OCI-LY3 (cell line): ENCODE measurements around the gene PRPF31.

Experiments used
- H2AFZ ChIP-seq: fragments of 200-600, 300-600 bp; shearing (Covaris generic); 2 replicates; pipeline ENCODE4 v1.6.0; 2014; ENCODE audit warnings: antibody characterized with exemption, low read depth, low read length
- H3K27ac ChIP-seq: fragments of 200-600, 300-600 bp; sonication (generic); 2 replicates; pipeline ENCODE4 v1.5.1; 2014; ENCODE audit warnings: mild to moderate bottlenecking, low read length, moderate library complexity, mixed read lengths
- H3K27me3 ChIP-seq: fragments of 200-600, 300-600 bp; sonication (generic); 2 replicates; pipeline ENCODE4 v1.6.1; 2014; ENCODE audit warnings: low read depth, low read length, mixed read lengths
- H3K36me3 ChIP-seq: fragments of 200-600, 300-600 bp; sonication (generic); replicated peaks from 2 replicates; pipeline ENCODE3; 2014; ENCODE audit warnings: low read depth, low read length, mixed read lengths
- H3K4me1 ChIP-seq: fragments of 300-600, 200-600 bp; sonication (generic); 2 replicates; pipeline ENCODE4 v1.6.1; 2014; ENCODE audit warnings: low read length, mixed read lengths
- H3K4me2 ChIP-seq: fragments of 200-600, 300-600 bp; sonication (generic); 2 replicates; pipeline ENCODE4 v1.6.1; 2014; ENCODE audit warnings: low read length, mixed read lengths
- H3K4me3 ChIP-seq: fragments of 300-600, 200-600 bp; sonication (generic); 2 replicates; pipeline ENCODE4 v1.5.1; 2014; ENCODE audit warnings: antibody characterized with exemption, mild to moderate bottlenecking, low read length, moderate library complexity
- H3K79me2 ChIP-seq: fragments of 300-600, 200-600 bp; shearing (Covaris generic); 2 replicates; pipeline ENCODE4 v1.6.1; 2014; ENCODE audit warnings: mild to moderate bottlenecking, low read length, mixed read lengths
- H3K9ac ChIP-seq: fragments of 300-600, 200-600 bp; shearing (Covaris generic); 2 replicates; pipeline ENCODE4 v1.6.0; 2014; ENCODE audit warnings: mild to moderate bottlenecking, low read length, moderate library complexity
- H3K9me3 ChIP-seq: fragments of 200-600, 300-600 bp; shearing (Covaris generic); 2 replicates; pipeline ENCODE4 v1.6.1; 2014; ENCODE audit warnings: low read length, mixed read lengths; ENCODE audit not compliant: insufficient read depth
- H4K20me1 ChIP-seq: fragments of 200-600, 300-600 bp; sonication (generic); 2 replicates; pipeline ENCODE4 v1.6.1; 2016; ENCODE audit warnings: low read length, mixed read lengths; ENCODE audit not compliant: insufficient read depth
- EZH2phosphoT487 ChIP-seq: fragments of 200-600 bp; shearing (Covaris generic); IDR thresholded peaks from 2 replicates; pipeline ENCODE4 v1.6.1; 2018; ENCODE audit warnings: antibody characterized with exemption, mixed run types, low read depth
- TF ChIP-seq, protein P1 (sequence below): fragments of 200-600, 300-600 bp; sonication (generic); IDR thresholded peaks from 2 replicates; pipeline ENCODE4 v1.5.1; 2014; ENCODE audit warnings: antibody characterized with exemption, low read length, low read depth

Gene PRPF31

DNA sequence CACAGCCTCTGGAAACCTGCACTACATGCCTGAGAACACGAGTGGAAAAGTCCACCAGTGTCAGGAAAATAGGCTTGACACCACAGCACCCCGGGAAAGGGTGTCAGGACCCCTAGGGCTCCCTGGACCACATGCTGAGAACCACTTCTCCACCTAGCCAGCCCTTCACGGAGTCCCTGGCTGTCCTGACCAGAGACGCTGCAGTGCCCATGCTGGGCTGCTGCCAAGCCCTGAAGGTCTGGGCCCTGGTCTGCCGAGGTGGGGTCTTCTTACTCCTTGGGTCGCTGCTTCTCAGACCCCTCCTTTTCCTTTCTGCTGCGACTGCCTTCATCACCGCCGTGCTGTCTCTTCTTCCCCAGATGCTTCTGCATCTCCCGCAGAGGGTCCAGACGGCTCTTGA is 40.9 kb downstream of the PRPF31 start:
- no peak overlapping the region for H3K27ac ChIP-seq
- H3K36me3 ChIP-seq: peaks cover 55% of the 10 kb centered on the region
- H3K4me2 ChIP-seq: no peak overlapping the region
- no peak overlapping the region for H3K9ac ChIP-seq
- no peak for TF ChIP-seq EZH2phosphoT487
- TF ChIP-seq, protein P1, sequence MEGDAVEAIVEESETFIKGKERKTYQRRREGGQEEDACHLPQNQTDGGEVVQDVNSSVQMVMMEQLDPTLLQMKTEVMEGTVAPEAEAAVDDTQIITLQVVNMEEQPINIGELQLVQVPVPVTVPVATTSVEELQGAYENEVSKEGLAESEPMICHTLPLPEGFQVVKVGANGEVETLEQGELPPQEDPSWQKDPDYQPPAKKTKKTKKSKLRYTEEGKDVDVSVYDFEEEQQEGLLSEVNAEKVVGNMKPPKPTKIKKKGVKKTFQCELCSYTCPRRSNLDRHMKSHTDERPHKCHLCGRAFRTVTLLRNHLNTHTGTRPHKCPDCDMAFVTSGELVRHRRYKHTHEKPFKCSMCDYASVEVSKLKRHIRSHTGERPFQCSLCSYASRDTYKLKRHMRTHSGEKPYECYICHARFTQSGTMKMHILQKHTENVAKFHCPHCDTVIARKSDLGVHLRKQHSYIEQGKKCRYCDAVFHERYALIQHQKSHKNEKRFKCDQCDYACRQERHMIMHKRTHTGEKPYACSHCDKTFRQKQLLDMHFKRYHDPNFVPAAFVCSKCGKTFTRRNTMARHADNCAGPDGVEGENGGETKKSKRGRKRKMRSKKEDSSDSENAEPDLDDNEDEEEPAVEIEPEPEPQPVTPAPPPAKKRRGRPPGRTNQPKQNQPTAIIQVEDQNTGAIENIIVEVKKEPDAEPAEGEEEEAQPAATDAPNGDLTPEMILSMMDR: no peak
- H3K27me3 ChIP-seq: no peaks in the 10 kb centered on the region
- H4K20me1 ChIP-seq: no peaks in the 10 kb centered on the region
- H3K4me3 ChIP-seq: no peak overlapping the region
- H3K79me2 ChIP-seq: peaks cover 18% of the 10 kb centered on the region
- peaks cover 18% of the 10 kb centered on the region for H3K4me1 ChIP-seq
- no peak overlapping the region for H2AFZ ChIP-seq
- H3K9me3 ChIP-seq: no peaks in the 10 kb centered on the region

DNA sequence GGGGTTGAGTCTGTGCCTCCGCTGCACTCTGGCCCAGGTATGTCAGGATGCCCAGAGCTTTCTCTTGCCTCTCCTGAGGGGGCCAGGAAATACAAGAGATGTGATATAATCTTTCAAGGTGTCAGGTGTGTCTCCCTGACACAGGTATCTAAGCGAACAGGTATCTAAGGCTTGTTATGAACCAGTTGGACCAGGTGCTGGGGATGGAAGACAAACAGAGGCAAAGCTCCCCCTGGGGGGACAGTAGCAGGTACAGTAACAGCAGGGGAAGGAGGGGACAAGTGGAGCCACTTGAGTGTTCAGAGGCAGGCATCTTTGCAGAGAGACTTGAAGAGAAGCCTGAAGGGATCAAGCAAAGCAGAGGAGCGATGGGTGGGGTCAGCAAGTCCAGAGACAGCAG is 41.4 kb downstream of the PRPF31 start:
- Histone ChIP-seq H3K4me3 (no peak overlapping the region), H3K79me2 (peaks cover 18% of the 10 kb centered on the region), H3K9ac (no peak overlapping the region), H2AFZ (no peak overlapping the region), H3K4me1 (peaks cover 18% of the 10 kb centered on the region), H3K9me3 (no peaks in the 10 kb centered on the region), H3K27me3 (no peaks in the 10 kb centered on the region), H3K27ac (no peak overlapping the region), H3K4me2 (no peak overlapping the region), H4K20me1 (no peaks in the 10 kb centered on the region), H3K36me3 (peaks cover 50% of the 10 kb centered on the region)
- TF ChIP-seq EZH2phosphoT487: no peak
- TF ChIP-seq, protein P1: no peak

DNA sequence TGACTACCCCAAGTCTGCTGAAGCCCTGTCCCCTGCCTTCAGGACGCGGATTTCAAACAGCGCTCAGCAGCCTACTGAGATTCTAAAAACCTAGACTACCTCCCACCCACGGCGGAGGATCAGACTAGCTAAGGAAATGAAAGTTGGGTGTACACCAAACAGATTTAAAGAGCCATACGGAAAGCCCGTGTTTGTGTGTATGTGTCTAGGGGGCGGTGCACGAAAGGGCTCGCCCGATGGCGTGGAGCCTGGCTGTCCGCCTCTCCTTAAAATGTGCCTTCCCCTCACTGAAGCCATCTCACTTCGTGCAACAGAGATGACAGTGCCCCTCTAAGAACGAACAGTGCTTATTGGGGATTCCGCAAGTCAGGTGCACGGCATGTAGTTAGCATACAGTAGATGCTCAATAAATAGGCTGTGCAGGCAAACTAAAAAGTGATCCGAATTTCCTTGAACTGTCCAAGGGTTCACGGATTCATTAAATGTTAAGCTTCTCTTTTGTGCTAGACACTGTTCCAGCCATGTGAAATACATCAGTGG is 43.3 kb downstream of the PRPF31 start:
- no peaks in the 10 kb centered on the region for H3K9me3 ChIP-seq
- H3K27me3 ChIP-seq: no peaks in the 10 kb centered on the region
- TF ChIP-seq EZH2phosphoT487: no peak
- TF ChIP-seq, protein P1: no peak
- peak overlapping the region; percentile 48; the same call in 1 of the 2 replicates for H2AFZ ChIP-seq
- H4K20me1 ChIP-seq: no peaks in the 10 kb centered on the region
- peaks cover 18% of the 10 kb centered on the region for H3K4me1 ChIP-seq
- H3K9ac ChIP-seq: peak overlapping the region; percentile 70
- peak overlapping the region; percentile 95 for H3K4me2 ChIP-seq
- H3K27ac ChIP-seq: peak overlapping the region; percentile 74
- peak overlapping the region; percentile 81 for H3K4me3 ChIP-seq
- peaks cover 39% of the 10 kb centered on the region for H3K36me3 ChIP-seq
- peaks cover 18% of the 10 kb centered on the region for H3K79me2 ChIP-seq

DNA sequence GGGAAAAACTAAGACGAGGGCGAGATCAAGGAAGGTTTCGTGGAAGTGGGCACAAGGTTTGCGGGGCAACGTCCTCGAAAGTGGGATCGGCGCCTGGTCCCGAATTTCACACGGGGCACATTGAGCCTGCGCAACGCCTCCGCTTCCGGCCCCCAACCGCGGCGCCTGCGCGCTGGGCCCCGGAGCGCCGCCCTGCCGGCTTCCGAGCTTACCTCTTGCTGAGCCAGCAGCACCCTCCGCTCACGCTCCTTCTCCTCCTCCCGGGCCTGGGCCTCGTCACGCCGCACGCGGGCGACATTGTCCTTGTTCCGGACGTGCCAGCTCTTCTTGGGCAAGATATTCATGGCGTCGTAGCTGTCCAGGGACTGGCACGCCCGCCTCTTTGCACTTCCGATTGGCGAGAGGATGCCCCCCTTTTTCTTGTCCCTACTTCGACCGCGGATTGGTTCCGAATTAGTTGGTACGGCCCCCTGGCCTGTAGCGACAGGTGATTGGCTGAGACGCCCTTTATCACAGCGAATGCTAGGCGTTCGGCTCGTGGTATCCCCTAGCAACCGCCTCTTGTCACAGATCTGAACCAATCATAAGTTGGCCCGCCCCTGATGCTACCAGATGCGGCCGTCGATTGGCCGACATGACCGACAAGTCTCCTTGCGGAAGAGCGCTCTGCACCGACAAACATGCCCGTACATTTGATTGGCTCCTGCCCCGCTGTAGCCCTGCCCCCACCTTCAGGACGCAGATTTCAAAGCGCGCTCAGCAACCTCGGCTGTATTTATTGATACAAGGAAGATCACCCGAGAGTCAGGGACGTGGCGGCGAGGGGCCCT is 44.0 kb downstream of the PRPF31 start, which contains the start of gene LENG1:
LENG1 (minus strand) TSS at position 370 of the 830 bp plus-strand sequence; CDS start at position 344, 26 bp downstream.
- Histone ChIP-seq H3K4me1 (peaks cover 18% of the 10 kb centered on the region), H3K27me3 (no peaks in the 10 kb centered on the region), H3K9me3 (no peaks in the 10 kb centered on the region), H3K9ac (peak within 1 kb of the TSS; percentile 78), H4K20me1 (no peaks in the 10 kb centered on the region), H3K36me3 (peaks cover 32% of the 10 kb centered on the region), H3K27ac (peak within 1 kb of the TSS; percentile 74), H2AFZ (peak within 1 kb of the TSS; percentile 61), H3K4me2 (peak within 1 kb of the TSS; percentile 95), H3K79me2 (peaks cover 18% of the 10 kb centered on the region), H3K4me3 (peak within 1 kb of the TSS; percentile 81)
- TF ChIP-seq, protein P1: peak; percentile 53
- TF ChIP-seq EZH2phosphoT487: no peak
